ENCODE data around the gene MVB12B. TPM values are rescaled to one million over a fixed set of nuclear protein-coding genes. Genes with fewer than 3 reads are reported as not detected.

MVB12B gene
- total and polyA plus RNA-seq, 4 experiments from 2014 or later = 0.30 to 6.5 (median 4.9) TPM

GRCh38 chr9:126428534-126429175 lies 102.0 kb downstream of the MVB12B start:
- Histone ChIP-seq H3K4me3 (ENCODE audit: low read length in 2 of 2) (no peak overlapping the region), H3K27me3 (ENCODE audit: insufficient read depth, low read length) (no peaks in the 10 kb centered on the region), H3K27ac (ENCODE audit: low read depth, low read length) (no peak overlapping the region), H3K36me3 (ENCODE audit: insufficient read depth, low read length) (no peaks in the 10 kb centered on the region), H3K9me3 (ENCODE audit: control insufficient read depth in 1 of 2, low read length in 2 of 2) (no peaks in the 10 kb centered on the region), H3K4me1 (ENCODE audit: insufficient read depth, low read length) (peaks cover 2% of the 10 kb centered on the region)
- peaks cover 0 to 7% of the 10 kb centered on the region in 2 donors for H3K36me3 Mint-ChIP-seq
- H3K27me3 Mint-ChIP-seq = no peaks in the 10 kb centered on the region
- intact Hi-C loops (cut with micrococcal nuclease) = no loop called here
- no peak for DNase-seq
- H3K9me3 Mint-ChIP-seq = no peaks in the 10 kb centered on the region
- ChIA-PET POLR2A (ENCODE audit: partially characterized antibody) (no interaction called here), CTCF (ENCODE audit: partially characterized antibody) (interaction anchor here (0.7 kb wide), 1 partner anchor 31 kb away, joined by 3 read pairs; no protein-coding TSS in a partner anchor)
- no peak overlapping the region for H3K4me3 Mint-ChIP-seq
- H3K27ac Mint-ChIP-seq = peak overlapping the region in 2 of 7 donors; percentile 5 to 67
- H3K4me1 Mint-ChIP-seq = peaks cover 4 to 7% (median 6%) of the 10 kb centered on the region in 4 donors

- no peaks in the 10 kb centered on the region for H3K9me3 Mint-ChIP-seq
- intact Hi-C loops (cut with micrococcal nuclease) = no loop called here
- H3K4me3 Mint-ChIP-seq = no peak overlapping the region
- ChIA-PET CTCF (ENCODE audit: partially characterized antibody) (no interaction called here), POLR2A (ENCODE audit: partially characterized antibody) (no interaction called here)
- no peaks in the 10 kb centered on the region for H3K27me3 Mint-ChIP-seq
- H3K27me3 ChIP-seq (ENCODE audit: insufficient read depth, low read length) = no peaks in the 10 kb centered on the region
- H3K4me1 Mint-ChIP-seq = peaks cover 0 to 4% (median under 1%) of the 10 kb centered on the region in 4 donors
- no peak overlapping the region for H3K27ac ChIP-seq (ENCODE audit: low read depth, low read length)
- DNase-seq = no peak
- H3K9me3 ChIP-seq (ENCODE audit: control insufficient read depth in 1 of 2, low read length in 2 of 2) = no peaks in the 10 kb centered on the region
- H3K36me3 ChIP-seq (ENCODE audit: insufficient read depth, low read length) = no peaks in the 10 kb centered on the region
- peaks cover 0 to 7% of the 10 kb centered on the region in 2 donors for H3K36me3 Mint-ChIP-seq
- no peak overlapping the region for H3K4me3 ChIP-seq (ENCODE audit: low read length in 2 of 2)
- no peaks in the 10 kb centered on the region for H3K4me1 ChIP-seq (ENCODE audit: insufficient read depth, low read length)
- no peak overlapping the region for H3K27ac Mint-ChIP-seq
Measured at GRCh38 chr9:126429190-126429589, 102.6 kb downstream of the MVB12B start.

- Histone ChIP-seq H3K36me3 (ENCODE audit: insufficient read depth, low read length) (no peaks in the 10 kb centered on the region), H3K4me1 (ENCODE audit: insufficient read depth, low read length) (no peaks in the 10 kb centered on the region), H3K27ac (ENCODE audit: low read depth, low read length) (no peak overlapping the region), H3K27me3 (ENCODE audit: insufficient read depth, low read length) (no peaks in the 10 kb centered on the region), H3K9me3 (ENCODE audit: control insufficient read depth in 1 of 2, low read length in 2 of 2) (no peaks in the 10 kb centered on the region), H3K4me3 (ENCODE audit: low read length in 2 of 2) (no peak overlapping the region)
- Mint-ChIP-seq H3K27ac (peak overlapping the region in 3 of 7 donors; percentile 60 to 89 (median 68)), H3K27me3 (no peaks in the 10 kb centered on the region), H3K9me3 (no peaks in the 10 kb centered on the region), H3K4me3 (no peak overlapping the region), H3K36me3 (peaks cover 0 to 7% of the 10 kb centered on the region in 2 donors), H3K4me1 (peaks cover 0 to 4% (median 0%) of the 10 kb centered on the region in 4 donors)
- intact Hi-C loops (cut with micrococcal nuclease) = no loop called here
- no peak for DNase-seq
- ChIA-PET POLR2A (ENCODE audit: partially characterized antibody) (no interaction called here), CTCF (ENCODE audit: partially characterized antibody) (no interaction called here)
Measured at GRCh38 chr9:126430124-126430523, 103.5 kb downstream of the MVB12B start.

GRCh38 chr9:126431077-126431742 lies 104.6 kb downstream of the MVB12B start:
- ChIA-PET CTCF (ENCODE audit: partially characterized antibody) (interaction anchor here (1.4 kb wide), 1 partner anchor 32 kb away, joined by 3 read pairs; no protein-coding TSS in a partner anchor), POLR2A (ENCODE audit: partially characterized antibody) (no interaction called here)
- Mint-ChIP-seq H3K9me3 (no peaks in the 10 kb centered on the region), H3K27me3 (no peaks in the 10 kb centered on the region), H3K4me1 (peaks cover 0 to 4% (median 0%) of the 10 kb centered on the region in 4 donors), H3K36me3 (peaks cover 0 to 5% of the 10 kb centered on the region in 2 donors), H3K4me3 (no peak overlapping the region), H3K27ac (no peak overlapping the region)
- DNase-seq = no peak
- H3K4me3 ChIP-seq (ENCODE audit: low read length in 2 of 2) = no peak overlapping the region
- H3K36me3 ChIP-seq (ENCODE audit: insufficient read depth, low read length) = no peaks in the 10 kb centered on the region
- H3K27me3 ChIP-seq (ENCODE audit: insufficient read depth, low read length) = no peaks in the 10 kb centered on the region
- intact Hi-C loops (cut with micrococcal nuclease) = no loop called here
- no peaks in the 10 kb centered on the region for H3K4me1 ChIP-seq (ENCODE audit: insufficient read depth, low read length)
- H3K27ac ChIP-seq (ENCODE audit: low read depth, low read length) = no peak overlapping the region
- H3K9me3 ChIP-seq (ENCODE audit: control insufficient read depth in 1 of 2, low read length in 2 of 2) = no peaks in the 10 kb centered on the region

- H3K4me3 Mint-ChIP-seq = no peak overlapping the region
- H3K4me1 ChIP-seq (ENCODE audit: insufficient read depth, low read length) = no peaks in the 10 kb centered on the region
- CTCF ChIA-PET (ENCODE audit: partially characterized antibody) = interaction anchor here (1.0 kb wide), 1 partner anchor 9 kb away, joined by 3 read pairs; no protein-coding TSS in a partner anchor
Measured at GRCh38 chr9:126432659-126433058, 106.0 kb downstream of the MVB12B start.

GRCh38 chr9:126435105-126435504 lies 108.5 kb downstream of the MVB12B start:
- Mint-ChIP-seq H3K27me3 (no peaks in the 10 kb centered on the region), H3K4me1 (no peaks in the 10 kb centered on the region), H3K27ac (peak overlapping the region in 1 of 7 donors; percentile 5), H3K4me3 (no peak overlapping the region), H3K9me3 (no peaks in the 10 kb centered on the region), H3K36me3 (peaks cover 0 to 3% of the 10 kb centered on the region in 2 donors)
- no peak for DNase-seq
- Histone ChIP-seq H3K27me3 (ENCODE audit: insufficient read depth, low read length) (no peaks in the 10 kb centered on the region), H3K4me1 (ENCODE audit: insufficient read depth, low read length) (no peaks in the 10 kb centered on the region), H3K9me3 (ENCODE audit: control insufficient read depth in 1 of 2, low read length in 2 of 2) (no peaks in the 10 kb centered on the region), H3K36me3 (ENCODE audit: insufficient read depth, low read length) (no peaks in the 10 kb centered on the region), H3K4me3 (ENCODE audit: low read length in 2 of 2) (no peak overlapping the region), H3K27ac (ENCODE audit: low read depth, low read length) (no peak overlapping the region)
- intact Hi-C loops (cut with micrococcal nuclease) = no loop called here
- CTCF ChIA-PET (ENCODE audit: partially characterized antibody) = interaction anchor here (0.8 to 0.9 kb wide), 3 partner anchors 9 to 36 kb away, joined by 3 to 5 read pairs (median 3); no protein-coding TSS in a partner anchor
- POLR2A ChIA-PET (ENCODE audit: partially characterized antibody) = no interaction called here

More at GRCh38 chr9:126432659-126433058, 106.0 kb downstream of the MVB12B start:
- no peak overlapping the region for H3K27ac Mint-ChIP-seq
- H3K27me3 Mint-ChIP-seq = no peaks in the 10 kb centered on the region
- no peaks in the 10 kb centered on the region for H3K9me3 ChIP-seq (ENCODE audit: control insufficient read depth in 1 of 2, low read length in 2 of 2)
- H3K36me3 ChIP-seq (ENCODE audit: insufficient read depth, low read length) = no peaks in the 10 kb centered on the region
- H3K9me3 Mint-ChIP-seq = no peaks in the 10 kb centered on the region
- intact Hi-C loops (cut with micrococcal nuclease) = no loop called here
- peaks cover 0 to 3% of the 10 kb centered on the region in 2 donors for H3K36me3 Mint-ChIP-seq
- H3K4me1 Mint-ChIP-seq = peaks cover 0 to 4% (median 0%) of the 10 kb centered on the region in 4 donors
- POLR2A ChIA-PET (ENCODE audit: partially characterized antibody) = no interaction called here
- H3K27me3 ChIP-seq (ENCODE audit: insufficient read depth, low read length) = no peaks in the 10 kb centered on the region
- no peak overlapping the region for H3K4me3 ChIP-seq (ENCODE audit: low read length in 2 of 2)
- H3K27ac ChIP-seq (ENCODE audit: low read depth, low read length) = no peak overlapping the region
- DNase-seq = no peak

- DNase-seq = no peak
- H3K27ac ChIP-seq (ENCODE audit: low read depth, low read length) = no peak overlapping the region
- H3K9me3 ChIP-seq (ENCODE audit: control insufficient read depth in 1 of 2, low read length in 2 of 2) = no peaks in the 10 kb centered on the region
- H3K36me3 Mint-ChIP-seq = peaks cover 0 to 3% of the 10 kb centered on the region in 2 donors
- no peaks in the 10 kb centered on the region for H3K4me1 Mint-ChIP-seq
- H3K4me3 Mint-ChIP-seq = no peak overlapping the region
- H3K36me3 ChIP-seq (ENCODE audit: insufficient read depth, low read length) = no peaks in the 10 kb centered on the region
- no peaks in the 10 kb centered on the region for H3K9me3 Mint-ChIP-seq
- no peaks in the 10 kb centered on the region for H3K4me1 ChIP-seq (ENCODE audit: insufficient read depth, low read length)
- intact Hi-C loops (cut with micrococcal nuclease) = no loop called here
- H3K27me3 Mint-ChIP-seq = no peaks in the 10 kb centered on the region
- CTCF ChIA-PET (ENCODE audit: partially characterized antibody) = interaction anchor here (0.8 kb wide), 2 partner anchors 9 to 13 kb away, joined by 3 read pairs; no protein-coding TSS in a partner anchor
- H3K4me3 ChIP-seq (ENCODE audit: low read length in 2 of 2) = no peak overlapping the region
- H3K27me3 ChIP-seq (ENCODE audit: insufficient read depth, low read length) = no peaks in the 10 kb centered on the region
- H3K27ac Mint-ChIP-seq = peak overlapping the region in 3 of 7 donors; percentile 17 to 53 (median 37)
- POLR2A ChIA-PET (ENCODE audit: partially characterized antibody) = no interaction called here
Measured at GRCh38 chr9:126435626-126436025, 109.0 kb downstream of the MVB12B start.
